ENCODE measurements around the gene PIGA.

PIGA gene

DNA sequence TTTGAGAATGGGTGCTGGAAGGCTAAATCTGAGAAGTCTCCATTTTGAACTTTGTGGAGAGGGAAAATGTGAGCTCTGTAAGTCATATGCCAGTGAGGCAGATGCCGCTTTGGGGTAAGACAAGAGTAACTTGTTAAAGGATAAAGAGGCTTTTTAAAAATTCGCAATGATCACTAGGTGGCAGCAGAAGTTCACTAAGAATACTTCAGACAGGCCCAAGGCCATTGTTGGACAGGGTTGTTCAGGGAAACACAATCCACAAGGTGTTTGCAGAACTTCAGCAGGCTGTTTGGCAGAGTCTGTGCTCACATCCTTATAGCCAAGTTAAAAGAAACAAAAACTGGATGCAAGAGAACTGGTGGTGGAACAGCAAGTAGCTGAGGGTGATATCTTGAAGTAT is 13.7 kb upstream of the PIGA start:
- Histone ChIP-seq H3K4me3 (ENCODE audit: low read length) (no peak overlapping the region), H3K36me3 (ENCODE audit: control insufficient read depth, low read depth, low read length) (no peaks in the 10 kb centered on the region), H3K27me3 (ENCODE audit: control insufficient read depth, insufficient read depth, low read length) (peaks cover 9% of the 10 kb centered on the region), H3K27ac (ENCODE audit: low read length) (no peak overlapping the region), H3K4me1 (ENCODE audit: control insufficient read depth, low read depth, low read length) (peaks cover 4% of the 10 kb centered on the region), H3K9me3 (ENCODE audit: control insufficient read depth, low read depth, low read length) (no peaks in the 10 kb centered on the region), H3K9ac (ENCODE audit: low read length) (no peak overlapping the region)

- Histone ChIP-seq H3K4me1 (ENCODE audit: control insufficient read depth, low read depth, low read length) (peaks cover 6% of the 10 kb centered on the region), H3K36me3 (ENCODE audit: control insufficient read depth, low read depth, low read length) (no peaks in the 10 kb centered on the region), H3K9ac (ENCODE audit: low read length) (no peak overlapping the region), H3K9me3 (ENCODE audit: control insufficient read depth, low read depth, low read length) (no peaks in the 10 kb centered on the region), H3K27me3 (ENCODE audit: control insufficient read depth, insufficient read depth, low read length) (peaks cover 17% of the 10 kb centered on the region), H3K4me3 (ENCODE audit: low read length) (no peak overlapping the region), H3K27ac (ENCODE audit: low read length) (no peak overlapping the region)
Measured at GRCh38 chrX:15345976-15346375, 10.7 kb upstream of the PIGA start.

- Histone ChIP-seq H3K4me3 (ENCODE audit: low read length) (no peak overlapping the region), H3K27ac (ENCODE audit: low read length) (no peak overlapping the region), H3K9me3 (ENCODE audit: control insufficient read depth, low read depth, low read length) (no peaks in the 10 kb centered on the region), H3K36me3 (ENCODE audit: control insufficient read depth, low read depth, low read length) (no peaks in the 10 kb centered on the region), H3K4me1 (ENCODE audit: control insufficient read depth, low read depth, low read length) (peaks cover 6% of the 10 kb centered on the region), H3K9ac (ENCODE audit: low read length) (no peak overlapping the region), H3K27me3 (ENCODE audit: control insufficient read depth, insufficient read depth, low read length) (peaks cover 17% of the 10 kb centered on the region)
Measured at GRCh38 chrX:15344106-15344505, 8.8 kb upstream of the PIGA start.

DNA sequence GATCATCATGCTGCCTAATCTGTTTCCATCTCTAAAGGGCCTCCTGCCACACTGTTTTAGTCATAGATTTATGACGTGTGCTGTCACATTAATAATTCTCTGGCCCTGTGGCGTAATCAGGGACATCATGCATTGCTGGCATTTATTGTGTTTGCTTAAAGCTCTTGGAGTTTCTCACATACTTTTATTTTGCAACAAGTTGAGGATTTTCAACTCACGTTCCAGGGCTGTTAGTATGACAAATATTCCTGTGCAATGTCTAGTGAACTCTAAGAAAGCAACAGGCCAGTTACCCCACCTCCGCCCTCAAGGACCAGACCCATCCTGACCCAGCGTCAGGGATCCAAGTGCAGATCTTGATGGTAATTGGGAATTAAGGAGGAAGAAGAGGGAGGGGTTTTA is 7.8 kb upstream of the PIGA start:
- no peak overlapping the region for H3K9ac ChIP-seq (ENCODE audit: low read length)
- no peaks in the 10 kb centered on the region for H3K9me3 ChIP-seq (ENCODE audit: control insufficient read depth, low read depth, low read length)
- no peak overlapping the region for H3K27ac ChIP-seq (ENCODE audit: low read length)
- no peak overlapping the region for H3K4me3 ChIP-seq (ENCODE audit: low read length)
- no peaks in the 10 kb centered on the region for H3K36me3 ChIP-seq (ENCODE audit: control insufficient read depth, low read depth, low read length)
- peaks cover 17% of the 10 kb centered on the region for H3K27me3 ChIP-seq (ENCODE audit: control insufficient read depth, insufficient read depth, low read length)
- peaks cover 6% of the 10 kb centered on the region for H3K4me1 ChIP-seq (ENCODE audit: control insufficient read depth, low read depth, low read length)

DNA sequence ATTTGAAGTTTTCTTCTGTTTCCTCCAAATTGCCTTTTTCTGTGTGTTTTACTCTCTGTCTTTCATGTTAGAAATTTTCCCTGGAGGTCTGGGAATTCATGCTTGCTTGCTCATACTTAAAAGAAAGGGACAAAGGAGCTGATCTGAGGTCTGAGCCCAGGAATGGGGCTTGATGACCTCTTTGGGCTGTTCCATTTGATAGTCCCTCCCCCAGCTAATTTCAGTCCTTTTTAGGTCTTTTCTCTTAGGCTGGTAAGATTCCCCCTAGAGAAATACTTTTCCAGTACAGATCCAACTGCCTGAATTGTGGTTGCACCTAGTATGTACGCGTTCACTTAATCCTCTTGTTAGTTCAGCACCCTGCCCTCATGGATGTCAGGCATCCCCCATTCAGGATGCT is 5.5 kb upstream of the PIGA start:
- H3K36me3 ChIP-seq (ENCODE audit: control insufficient read depth, low read depth, low read length): no peaks in the 10 kb centered on the region
- H3K4me1 ChIP-seq (ENCODE audit: control insufficient read depth, low read depth, low read length): peaks cover 6% of the 10 kb centered on the region
- no peak overlapping the region for H3K4me3 ChIP-seq (ENCODE audit: low read length)
- H3K9ac ChIP-seq (ENCODE audit: low read length): no peak overlapping the region
- H3K27ac ChIP-seq (ENCODE audit: low read length): no peak overlapping the region
- peaks cover 20% of the 10 kb centered on the region for H3K27me3 ChIP-seq (ENCODE audit: control insufficient read depth, insufficient read depth, low read length)
- no peaks in the 10 kb centered on the region for H3K9me3 ChIP-seq (ENCODE audit: control insufficient read depth, low read depth, low read length)

DNA sequence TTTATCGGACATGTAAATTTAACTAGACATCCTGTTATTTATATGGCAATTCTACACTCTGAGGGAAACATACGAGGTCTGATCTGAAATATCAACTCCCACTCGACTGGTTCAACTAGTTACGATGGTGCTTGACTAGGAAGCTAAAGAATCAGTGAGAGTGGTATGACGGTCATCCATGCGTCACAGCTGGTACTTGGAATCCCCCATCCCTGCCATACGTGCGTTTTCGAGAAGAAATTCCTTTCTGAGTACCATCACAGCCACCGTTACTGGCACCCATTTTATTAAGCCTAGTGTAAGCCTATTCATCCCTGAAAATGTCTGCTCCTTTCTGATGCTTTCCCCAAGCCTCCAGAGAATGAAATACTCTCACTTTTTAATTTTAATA is 695 bp upstream of the PIGA start:
- Histone ChIP-seq H3K27ac (ENCODE audit: low read length) (no peak overlapping the region), H3K9ac (ENCODE audit: low read length) (peak overlapping the region; percentile 14)

DNA sequence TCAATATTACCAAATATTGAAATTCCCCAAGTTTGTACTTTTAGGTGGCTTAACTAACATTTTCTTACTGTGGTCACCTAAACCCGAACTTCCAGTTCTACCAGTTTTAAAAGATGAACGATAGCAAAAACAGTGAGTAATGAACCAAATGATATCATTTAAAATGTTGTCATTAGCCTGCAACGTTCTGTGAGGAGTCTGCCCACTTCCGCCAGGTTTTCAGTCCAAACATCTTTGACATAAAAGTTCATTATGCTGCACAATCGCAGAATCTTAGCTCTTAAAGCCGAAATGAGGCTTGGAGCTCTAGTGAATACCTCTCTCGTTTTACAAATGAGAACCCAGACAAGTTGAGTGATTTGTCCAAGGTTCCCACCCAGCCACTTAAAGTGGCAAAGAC is 762 bp downstream of the PIGA start:
- Histone ChIP-seq H3K27me3 (ENCODE audit: control insufficient read depth, insufficient read depth, low read length) (peaks cover 3% of the 10 kb centered on the region), H3K27ac (ENCODE audit: low read length) (no peak overlapping the region), H3K9ac (ENCODE audit: low read length) (peak overlapping the region; percentile 60), H3K4me1 (ENCODE audit: control insufficient read depth, low read depth, low read length) (no peaks in the 10 kb centered on the region), H3K4me3 (ENCODE audit: low read length) (peak overlapping the region; percentile 67), H3K9me3 (ENCODE audit: control insufficient read depth, low read depth, low read length) (no peaks in the 10 kb centered on the region), H3K36me3 (ENCODE audit: control insufficient read depth, low read depth, low read length) (peaks cover 3% of the 10 kb centered on the region)

More for the DNA sequence above, 695 bp upstream of the PIGA start:
- peak overlapping the region; percentile 67 for H3K4me3 ChIP-seq (ENCODE audit: low read length)
- H3K4me1 ChIP-seq (ENCODE audit: control insufficient read depth, low read depth, low read length): no peaks in the 10 kb centered on the region
- peaks cover 3% of the 10 kb centered on the region for H3K36me3 ChIP-seq (ENCODE audit: control insufficient read depth, low read depth, low read length)
- H3K9me3 ChIP-seq (ENCODE audit: control insufficient read depth, low read depth, low read length): no peaks in the 10 kb centered on the region
- peaks cover 3% of the 10 kb centered on the region for H3K27me3 ChIP-seq (ENCODE audit: control insufficient read depth, insufficient read depth, low read length)

DNA sequence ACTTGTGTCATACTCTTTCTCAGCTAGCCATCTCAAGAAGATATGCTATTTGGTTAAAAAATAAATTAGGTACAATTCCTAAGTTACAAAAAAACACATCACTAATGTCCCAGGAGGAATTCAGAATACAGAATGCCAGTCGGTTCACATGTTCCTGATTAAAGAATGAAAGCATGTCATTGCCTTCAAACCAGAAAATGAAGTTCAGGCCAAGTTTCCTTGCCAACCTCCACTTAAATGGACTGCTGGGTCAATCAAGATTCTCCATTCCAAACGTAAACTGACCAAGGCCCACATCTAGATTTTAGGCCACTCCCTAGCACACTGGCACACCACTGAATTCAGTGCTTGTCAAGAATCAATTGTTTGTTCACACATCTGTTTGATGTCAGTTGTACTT is 6.5 kb downstream of the PIGA start:
- Histone ChIP-seq H3K4me1 (ENCODE audit: control insufficient read depth, low read depth, low read length) (no peaks in the 10 kb centered on the region), H3K9ac (ENCODE audit: low read length) (no peak overlapping the region), H3K36me3 (ENCODE audit: control insufficient read depth, low read depth, low read length) (peaks cover 7% of the 10 kb centered on the region), H3K4me3 (ENCODE audit: low read length) (no peak overlapping the region), H3K27ac (ENCODE audit: low read length) (no peak overlapping the region), H3K27me3 (ENCODE audit: control insufficient read depth, insufficient read depth, low read length) (no peaks in the 10 kb centered on the region), H3K9me3 (ENCODE audit: control insufficient read depth, low read depth, low read length) (no peaks in the 10 kb centered on the region)

- Histone ChIP-seq H3K27me3 (ENCODE audit: control insufficient read depth, insufficient read depth, low read length) (no peaks in the 10 kb centered on the region), H3K36me3 (ENCODE audit: control insufficient read depth, low read depth, low read length) (peaks cover 10% of the 10 kb centered on the region), H3K27ac (ENCODE audit: low read length) (no peak overlapping the region), H3K9me3 (ENCODE audit: control insufficient read depth, low read depth, low read length) (no peaks in the 10 kb centered on the region), H3K4me1 (ENCODE audit: control insufficient read depth, low read depth, low read length) (no peaks in the 10 kb centered on the region), H3K9ac (ENCODE audit: low read length) (no peak overlapping the region), H3K4me3 (ENCODE audit: low read length) (no peak overlapping the region)
Measured at GRCh38 chrX:15328131-15328530, 7.2 kb downstream of the PIGA start.

DNA sequence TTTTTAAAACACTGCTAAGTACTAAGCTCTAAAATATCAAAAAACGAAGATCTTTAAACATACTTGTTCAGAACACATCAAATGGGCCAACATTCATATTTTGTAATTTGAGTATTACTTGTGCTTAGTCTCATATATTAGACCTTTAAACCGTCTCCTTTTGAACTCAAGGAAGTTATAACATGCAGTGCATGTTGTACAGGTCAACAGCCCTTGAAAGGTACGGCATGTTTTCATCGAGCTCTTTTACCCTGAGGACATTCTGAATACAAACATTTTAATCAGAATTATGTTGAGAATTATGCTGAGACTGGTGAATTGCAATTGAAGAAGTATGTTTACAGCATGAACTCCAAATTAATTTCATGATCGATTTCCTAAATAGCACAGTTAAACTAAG is 12.9 kb downstream of the PIGA start:
- Histone ChIP-seq H3K4me1 (ENCODE audit: control insufficient read depth, low read depth, low read length) (no peaks in the 10 kb centered on the region), H3K36me3 (ENCODE audit: control insufficient read depth, low read depth, low read length) (peaks cover 8% of the 10 kb centered on the region), H3K4me3 (ENCODE audit: low read length) (no peak overlapping the region), H3K9me3 (ENCODE audit: control insufficient read depth, low read depth, low read length) (no peaks in the 10 kb centered on the region), H3K27me3 (ENCODE audit: control insufficient read depth, insufficient read depth, low read length) (no peaks in the 10 kb centered on the region), H3K9ac (ENCODE audit: low read length) (no peak overlapping the region), H3K27ac (ENCODE audit: low read length) (no peak overlapping the region)

- peaks cover 8% of the 10 kb centered on the region for H3K36me3 ChIP-seq (ENCODE audit: control insufficient read depth, low read depth, low read length)
- H3K4me3 ChIP-seq (ENCODE audit: low read length): no peak overlapping the region
- H3K9ac ChIP-seq (ENCODE audit: low read length): no peak overlapping the region
- H3K4me1 ChIP-seq (ENCODE audit: control insufficient read depth, low read depth, low read length): no peaks in the 10 kb centered on the region
- H3K27me3 ChIP-seq (ENCODE audit: control insufficient read depth, insufficient read depth, low read length): no peaks in the 10 kb centered on the region
- no peak overlapping the region for H3K27ac ChIP-seq (ENCODE audit: low read length)
- no peaks in the 10 kb centered on the region for H3K9me3 ChIP-seq (ENCODE audit: control insufficient read depth, low read depth, low read length)
Measured at GRCh38 chrX:15322072-15322471, 13.3 kb downstream of the PIGA start.

- Histone ChIP-seq H3K9me3 (ENCODE audit: control insufficient read depth, low read depth, low read length) (no peaks in the 10 kb centered on the region), H3K4me1 (ENCODE audit: control insufficient read depth, low read depth, low read length) (no peaks in the 10 kb centered on the region), H3K27ac (ENCODE audit: low read length) (no peak overlapping the region), H3K36me3 (ENCODE audit: control insufficient read depth, low read depth, low read length) (peaks cover 8% of the 10 kb centered on the region), H3K27me3 (ENCODE audit: control insufficient read depth, insufficient read depth, low read length) (no peaks in the 10 kb centered on the region), H3K4me3 (ENCODE audit: low read length) (no peak overlapping the region), H3K9ac (ENCODE audit: low read length) (no peak overlapping the region)
Measured at GRCh38 chrX:15321447-15321846, 13.9 kb downstream of the PIGA start.

Data from iPS-18a (cell line).